ENCODE results near the gene TIFAB. TPM values are rescaled to one million over a fixed set of nuclear protein-coding genes. Genes with fewer than 3 reads are reported as not detected.
A peak's percentile ranks its signal among the peaks of the same experiment; 100 is the strongest.

The TIFAB gene
- polyA plus RNA-seq, 1 of the 3 experiments (the other 2 are of a cell fraction) = not detected

DNA sequence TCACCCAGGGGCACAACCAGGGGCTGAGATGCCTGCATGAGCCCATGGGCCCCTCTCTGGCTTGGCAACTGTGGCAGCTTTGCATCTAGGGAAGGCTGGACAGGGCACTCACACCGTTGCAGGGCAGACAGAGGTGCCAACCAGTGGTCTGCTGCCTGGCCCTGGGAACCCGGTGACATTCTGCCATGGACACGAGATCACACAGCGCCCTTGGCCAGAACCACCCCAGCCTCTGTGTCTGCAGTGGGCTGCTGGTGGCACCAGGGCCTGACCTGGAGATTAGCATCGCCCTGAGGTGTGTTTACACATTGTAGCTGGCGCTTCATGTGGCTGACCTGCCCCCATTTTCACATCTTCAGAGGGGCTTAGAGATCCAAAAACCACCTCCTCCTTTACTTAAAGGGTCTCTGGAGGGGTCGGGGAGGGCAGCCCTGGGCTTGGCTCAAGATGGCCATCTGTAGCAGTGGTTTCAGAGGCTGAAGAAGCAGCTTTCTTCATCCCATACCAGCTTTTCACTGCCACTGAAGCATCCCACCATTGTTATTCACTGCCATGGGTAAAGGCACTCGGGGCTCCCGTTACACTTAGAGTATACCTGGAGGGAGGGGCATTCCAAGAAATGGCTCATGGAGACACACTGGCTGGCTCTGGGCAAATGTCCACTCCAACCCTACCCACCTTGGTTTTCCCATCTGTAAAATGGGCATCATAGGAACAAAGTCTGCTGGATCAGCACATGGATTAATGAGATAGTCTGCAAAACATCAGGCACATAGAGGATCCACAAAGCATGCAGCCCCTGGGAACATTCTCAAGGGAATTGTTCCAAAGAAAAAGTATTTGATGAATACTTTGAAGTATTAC, 16.5 kb downstream of the TIFAB start:
- H3K27ac ChIP-seq (ENCODE audit: low read depth in 2 of 2, low read length in 1 of 2) = no peak overlapping the region
- 75% methylated on average over 5 of the region's 9 CpGs for WGBS (ENCODE audit: low lambda C conversion rate)
- no peak for TF ChIP-seq RXRA (IDR thresholded peaks at IDR 0.05; ENCODE audit: borderline replicate concordance, low read depth)
- no peak for TF ChIP-seq RCOR1 (IDR thresholded peaks at IDR 0.05; ENCODE audit: low read length)
- no peak for TF ChIP-seq ELF1 (IDR thresholded peaks at IDR 0.05)
- TF ChIP-seq FOSL2 (IDR thresholded peaks at IDR 0.05; ENCODE audit: borderline replicate concordance, low read depth) = no peak
- no peak for TF ChIP-seq GABPA (IDR thresholded peaks at IDR 0.05; ENCODE audit: low read depth)
- TF ChIP-seq POLR2AphosphoS5 (IDR thresholded peaks at IDR 0.05; ENCODE audit: low read depth, low read length) = no peak
- TF ChIP-seq, protein P1, sequence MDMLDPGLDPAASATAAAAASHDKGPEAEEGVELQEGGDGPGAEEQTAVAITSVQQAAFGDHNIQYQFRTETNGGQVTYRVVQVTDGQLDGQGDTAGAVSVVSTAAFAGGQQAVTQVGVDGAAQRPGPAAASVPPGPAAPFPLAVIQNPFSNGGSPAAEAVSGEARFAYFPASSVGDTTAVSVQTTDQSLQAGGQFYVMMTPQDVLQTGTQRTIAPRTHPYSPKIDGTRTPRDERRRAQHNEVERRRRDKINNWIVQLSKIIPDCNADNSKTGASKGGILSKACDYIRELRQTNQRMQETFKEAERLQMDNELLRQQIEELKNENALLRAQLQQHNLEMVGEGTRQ (IDR thresholded peaks at IDR 0.05; ENCODE audit: borderline replicate concordance, low read depth, low read length) = no peak
- TF ChIP-seq, protein P2, sequence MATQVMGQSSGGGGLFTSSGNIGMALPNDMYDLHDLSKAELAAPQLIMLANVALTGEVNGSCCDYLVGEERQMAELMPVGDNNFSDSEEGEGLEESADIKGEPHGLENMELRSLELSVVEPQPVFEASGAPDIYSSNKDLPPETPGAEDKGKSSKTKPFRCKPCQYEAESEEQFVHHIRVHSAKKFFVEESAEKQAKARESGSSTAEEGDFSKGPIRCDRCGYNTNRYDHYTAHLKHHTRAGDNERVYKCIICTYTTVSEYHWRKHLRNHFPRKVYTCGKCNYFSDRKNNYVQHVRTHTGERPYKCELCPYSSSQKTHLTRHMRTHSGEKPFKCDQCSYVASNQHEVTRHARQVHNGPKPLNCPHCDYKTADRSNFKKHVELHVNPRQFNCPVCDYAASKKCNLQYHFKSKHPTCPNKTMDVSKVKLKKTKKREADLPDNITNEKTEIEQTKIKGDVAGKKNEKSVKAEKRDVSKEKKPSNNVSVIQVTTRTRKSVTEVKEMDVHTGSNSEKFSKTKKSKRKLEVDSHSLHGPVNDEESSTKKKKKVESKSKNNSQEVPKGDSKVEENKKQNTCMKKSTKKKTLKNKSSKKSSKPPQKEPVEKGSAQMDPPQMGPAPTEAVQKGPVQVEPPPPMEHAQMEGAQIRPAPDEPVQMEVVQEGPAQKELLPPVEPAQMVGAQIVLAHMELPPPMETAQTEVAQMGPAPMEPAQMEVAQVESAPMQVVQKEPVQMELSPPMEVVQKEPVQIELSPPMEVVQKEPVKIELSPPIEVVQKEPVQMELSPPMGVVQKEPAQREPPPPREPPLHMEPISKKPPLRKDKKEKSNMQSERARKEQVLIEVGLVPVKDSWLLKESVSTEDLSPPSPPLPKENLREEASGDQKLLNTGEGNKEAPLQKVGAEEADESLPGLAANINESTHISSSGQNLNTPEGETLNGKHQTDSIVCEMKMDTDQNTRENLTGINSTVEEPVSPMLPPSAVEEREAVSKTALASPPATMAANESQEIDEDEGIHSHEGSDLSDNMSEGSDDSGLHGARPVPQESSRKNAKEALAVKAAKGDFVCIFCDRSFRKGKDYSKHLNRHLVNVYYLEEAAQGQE (IDR thresholded peaks at IDR 0.05; ENCODE audit: low read depth, low read length) = no peak
- no peak for TF ChIP-seq TEAD4 (IDR thresholded peaks at IDR 0.05; ENCODE audit: borderline replicate concordance, insufficient read depth)
- no peak for TF ChIP-seq GATA2 (CRISPR knock-in tag; IDR thresholded peaks at IDR 0.05)
- TF ChIP-seq, protein P3, sequence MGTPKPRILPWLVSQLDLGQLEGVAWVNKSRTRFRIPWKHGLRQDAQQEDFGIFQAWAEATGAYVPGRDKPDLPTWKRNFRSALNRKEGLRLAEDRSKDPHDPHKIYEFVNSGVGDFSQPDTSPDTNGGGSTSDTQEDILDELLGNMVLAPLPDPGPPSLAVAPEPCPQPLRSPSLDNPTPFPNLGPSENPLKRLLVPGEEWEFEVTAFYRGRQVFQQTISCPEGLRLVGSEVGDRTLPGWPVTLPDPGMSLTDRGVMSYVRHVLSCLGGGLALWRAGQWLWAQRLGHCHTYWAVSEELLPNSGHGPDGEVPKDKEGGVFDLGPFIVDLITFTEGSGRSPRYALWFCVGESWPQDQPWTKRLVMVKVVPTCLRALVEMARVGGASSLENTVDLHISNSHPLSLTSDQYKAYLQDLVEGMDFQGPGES (IDR thresholded peaks at IDR 0.05; ENCODE audit: low read depth, low read length) = no peak
- TF ChIP-seq JUND (IDR thresholded peaks at IDR 0.05) = no peak
- TF ChIP-seq, protein P4, sequence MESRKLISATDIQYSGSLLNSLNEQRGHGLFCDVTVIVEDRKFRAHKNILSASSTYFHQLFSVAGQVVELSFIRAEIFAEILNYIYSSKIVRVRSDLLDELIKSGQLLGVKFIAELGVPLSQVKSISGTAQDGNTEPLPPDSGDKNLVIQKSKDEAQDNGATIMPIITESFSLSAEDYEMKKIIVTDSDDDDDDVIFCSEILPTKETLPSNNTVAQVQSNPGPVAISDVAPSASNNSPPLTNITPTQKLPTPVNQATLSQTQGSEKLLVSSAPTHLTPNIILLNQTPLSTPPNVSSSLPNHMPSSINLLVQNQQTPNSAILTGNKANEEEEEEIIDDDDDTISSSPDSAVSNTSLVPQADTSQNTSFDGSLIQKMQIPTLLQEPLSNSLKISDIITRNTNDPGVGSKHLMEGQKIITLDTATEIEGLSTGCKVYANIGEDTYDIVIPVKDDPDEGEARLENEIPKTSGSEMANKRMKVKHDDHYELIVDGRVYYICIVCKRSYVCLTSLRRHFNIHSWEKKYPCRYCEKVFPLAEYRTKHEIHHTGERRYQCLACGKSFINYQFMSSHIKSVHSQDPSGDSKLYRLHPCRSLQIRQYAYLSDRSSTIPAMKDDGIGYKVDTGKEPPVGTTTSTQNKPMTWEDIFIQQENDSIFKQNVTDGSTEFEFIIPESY (IDR thresholded peaks at IDR 0.05; ENCODE audit: borderline replicate concordance, low read depth) = no peak
- no peak for TF ChIP-seq SIN3A (IDR thresholded peaks at IDR 0.05; ENCODE audit: borderline replicate concordance, low read depth, low read length)
- no peaks in the 10 kb centered on the region for H3K9me2 ChIP-seq
- H3K9me3 ChIP-seq = no peaks in the 10 kb centered on the region
- no peaks in the 10 kb centered on the region for H3F3A ChIP-seq (replicated peaks; ENCODE audit: insufficient read depth)
- ChIA-PET CTCF (interaction anchor here (1.0 to 9.6 kb wide), 5 partner anchors 10 to 30 kb away, joined by 3 to 56 read pairs (median 4); no protein-coding TSS in a partner anchor), POLR2A (no interaction called here)
- H3K36me3 ChIP-seq (replicated peaks in 1 of 2; ENCODE audit: control insufficient read depth in 1 of 2, insufficient read depth in 2 of 2, low read length in 1 of 2) = no peaks in the 10 kb centered on the region
- no peaks in the 10 kb centered on the region for H3K27me3 ChIP-seq (ENCODE audit: insufficient read depth)
- H2AFZ ChIP-seq (ENCODE audit: low read depth) = no peak overlapping the region
- H3K4me2 ChIP-seq = no peak overlapping the region
- no peaks in the 10 kb centered on the region for H4K20me1 ChIP-seq (ENCODE audit: insufficient read depth)
- H3K4me3 ChIP-seq (ENCODE audit: low read depth in 2 of 2, low read length in 1 of 2) = no peak overlapping the region
- DNase-seq = peak; percentile 49
- H3K79me2 ChIP-seq (ENCODE audit: insufficient read depth) = no peaks in the 10 kb centered on the region
- peaks cover 0 to 41% of the 10 kb centered on the region in 2 experiments; a peak in 1 of 4 replicates for H3K4me1 ChIP-seq (ENCODE audit: control insufficient read depth in 1 of 2, insufficient read depth in 2 of 2, low read depth in 1 of 2, low read length in 1 of 2)
- H3K9ac ChIP-seq = no peak overlapping the region
